ENCODE measurements around the gene FAR1.
"Not testable (repeated sequence)": the region's sequence is repeated elsewhere in the genome, so short reads cannot be mapped to it uniquely, and the experiment has no call there.

- TF ChIP-seq TAF1 (IDR thresholded peaks at IDR 0.05; ENCODE audit: borderline replicate concordance, low read depth, low read length); POLR2A (IDR thresholded peaks at IDR 0.05; ENCODE audit: low read depth, low read length); POLR2AphosphoS5 (IDR thresholded peaks at IDR 0.05; ENCODE audit: low read depth, low read length): not testable (repeated sequence)
Measured at GRCh38 chr11:13651515-13651914, 17.0 kb upstream of the FAR1 start.
